Lower leg skin (tissue), 4 donors: Measurements from ENCODE around the gene KCNA10. TPM values are rescaled to one million over a fixed set of nuclear protein-coding genes. Genes with fewer than 3 reads are reported as not detected.

Experiments
- DNase-seq, 2 donors: peaks; one replicate each; pipeline ENCODE4 v3.0.0-alpha.2; 2019; ENCODE audit warnings: low spot score in 2 of 2
- H3K4me3 ChIP-seq: fragments of 200-600 bp; sonication (generic); 2 replicates; pipeline ENCODE4 v1.5.1; 2017; ENCODE audit warnings: mild to moderate bottlenecking, low read depth; ENCODE audit not compliant: poor library complexity, severe bottlenecking
- CTCF ChIP-seq, 3 donors: fragments of 450-650 bp; IDR thresholded peaks; one replicate each; pipeline ENCODE4 v1.5.1; 2016; ENCODE audit warnings: antibody characterized with exemption in 3 of 3, mild to moderate bottlenecking in 3 of 3, moderate library complexity in 2 of 3
- POLR2A ChIP-seq, 2 donors: fragments of 450-650 bp; IDR thresholded peaks; one replicate each; pipeline ENCODE4 v1.6.1; 2016 to 2017; ENCODE audit warnings: antibody characterized with exemption in 2 of 2, mild to moderate bottlenecking in 1 of 2, moderate library complexity in 1 of 2
- WGBS, 2 donors: methylation state at CpG; one replicate each; pipeline ENCODE4 v1.1.5; 2018; 5-methylcytosine and 5-hydroxymethylcytosine counted together
- intact Hi-C: fragments of 100-400 bp; cut with DNase I; formaldehyde crosslinking; loops from one replicate; pipeline ENCODE4 v1.15.0; 2023; ENCODE audit warnings: low total_unique reads
- total RNA-seq, 4 donors: library from RNA; depleted of rRNA; stranded (reverse); fragments of >200 nt; gene quantifications; one replicate each; pipeline ENCODE4 v1.1.0, GENCODE V29; 2016

Gene KCNA10
- total RNA-seq, 4 donors from 2014 or later = not detected

- intact Hi-C loops = no loop called here
- no peak overlapping the region for H3K4me3 ChIP-seq
- TF ChIP-seq POLR2A (IDR thresholded peaks at IDR 0.05) (no peak), CTCF (IDR thresholded peaks at IDR 0.05) (no peak)
- WGBS, 2 donors = 64 to 68% methylated on average over 11 of the region's 11 CpGs
- DNase-seq = no peak
Observed at GRCh38 chr1:110490791-110491451, 28.1 kb downstream of the KCNA10 start.

GRCh38 chr1:110489973-110490542, 28.9 kb downstream of the KCNA10 start:
- intact Hi-C loops = no loop called here
- no peak for TF ChIP-seq POLR2A (IDR thresholded peaks at IDR 0.05)
- TF ChIP-seq CTCF (IDR thresholded peaks at IDR 0.05) = no peak
- no peak for DNase-seq
- no peak overlapping the region for H3K4me3 ChIP-seq
- 82 to 85% methylated on average over 14 of the region's 14 CpGs for WGBS, 2 donors

- WGBS, 2 donors = 90 to 95% methylated on average over 15 of the region's 15 CpGs
- no peak for DNase-seq
- intact Hi-C loops = no loop called here
- TF ChIP-seq CTCF (IDR thresholded peaks at IDR 0.05) (no peak), POLR2A (IDR thresholded peaks at IDR 0.05) (no peak)
- H3K4me3 ChIP-seq = no peak overlapping the region
Observed at GRCh38 chr1:110489406-110489805, 29.6 kb downstream of the KCNA10 start.

- no peak overlapping the region for H3K4me3 ChIP-seq
- WGBS, 2 donors = 64 to 66% methylated on average over 3 of the region's 3 CpGs
- intact Hi-C loops = no loop called here
- no peak for TF ChIP-seq CTCF (IDR thresholded peaks at IDR 0.05)
- no peak for TF ChIP-seq POLR2A (IDR thresholded peaks at IDR 0.05)
- no peak for DNase-seq
Observed at GRCh38 chr1:110488867-110489266, 30.1 kb downstream of the KCNA10 start.

- intact Hi-C loops = no loop called here
- WGBS, 2 donors = 76 to 77% methylated on average over 12 of the region's 12 CpGs
- no peak for DNase-seq
- TF ChIP-seq CTCF (IDR thresholded peaks at IDR 0.05) (no peak), POLR2A (IDR thresholded peaks at IDR 0.05) (no peak)
- H3K4me3 ChIP-seq = no peak overlapping the region
Observed at GRCh38 chr1:110488161-110488560, 30.8 kb downstream of the KCNA10 start.

- 39 to 49% methylated on average over 8 of the region's 8 CpGs for WGBS, 2 donors
- intact Hi-C loops = no loop called here
- DNase-seq = no peak
- TF ChIP-seq POLR2A (IDR thresholded peaks at IDR 0.05) (no peak), CTCF (IDR thresholded peaks at IDR 0.05) (no peak)
- H3K4me3 ChIP-seq = no peak overlapping the region
Observed at GRCh38 chr1:110487726-110488125, 31.2 kb downstream of the KCNA10 start.
